DND-41 (cell line): ENCODE data around the gene GRK2.

Source experiments
- EZH2 ChIP-seq: IDR thresholded peaks from 3 replicates; pipeline ENCODE4 v1.6.1; 2012; ENCODE audit warnings: borderline replicate concordance, low read depth, mild to moderate bottlenecking, moderate library complexity, low read length, inconsistent platforms; ENCODE audit not compliant: severe bottlenecking
- TF ChIP-seq, protein P1 (sequence below): IDR thresholded peaks from 2 replicates; pipeline ENCODE4 v1.5.1; 2012; ENCODE audit warnings: borderline replicate concordance, low read length, moderate library complexity, mild to moderate bottlenecking; ENCODE audit not compliant: poor library complexity, severe bottlenecking; ENCODE audit errors: extremely low read depth

DNA sequence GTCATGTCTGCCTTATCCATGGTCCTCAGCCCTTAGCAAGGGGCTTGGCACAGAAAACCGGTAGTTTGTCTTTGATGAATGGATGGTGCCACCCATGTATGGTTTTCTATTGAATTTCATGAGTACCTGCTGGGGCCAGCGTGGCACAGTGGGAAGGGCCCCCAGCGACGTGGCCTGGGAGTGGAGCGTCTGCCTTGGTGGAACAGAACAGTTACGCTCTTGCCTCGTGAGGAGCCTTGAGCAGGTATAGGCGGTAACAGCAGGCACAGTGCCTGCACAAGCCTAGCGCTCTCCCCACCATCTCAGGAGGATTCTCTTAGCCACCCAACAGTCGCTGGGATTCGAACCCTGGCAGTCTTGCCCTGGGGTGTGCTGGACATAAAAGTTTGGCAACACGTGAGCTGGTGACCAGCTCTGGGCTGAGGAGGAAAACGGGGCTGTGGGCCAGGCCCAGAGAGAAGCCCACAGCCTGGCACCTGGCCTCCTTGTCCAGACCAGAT lies 34.0 kb downstream of the GRK2 start:
- TF ChIP-seq, protein P1, sequence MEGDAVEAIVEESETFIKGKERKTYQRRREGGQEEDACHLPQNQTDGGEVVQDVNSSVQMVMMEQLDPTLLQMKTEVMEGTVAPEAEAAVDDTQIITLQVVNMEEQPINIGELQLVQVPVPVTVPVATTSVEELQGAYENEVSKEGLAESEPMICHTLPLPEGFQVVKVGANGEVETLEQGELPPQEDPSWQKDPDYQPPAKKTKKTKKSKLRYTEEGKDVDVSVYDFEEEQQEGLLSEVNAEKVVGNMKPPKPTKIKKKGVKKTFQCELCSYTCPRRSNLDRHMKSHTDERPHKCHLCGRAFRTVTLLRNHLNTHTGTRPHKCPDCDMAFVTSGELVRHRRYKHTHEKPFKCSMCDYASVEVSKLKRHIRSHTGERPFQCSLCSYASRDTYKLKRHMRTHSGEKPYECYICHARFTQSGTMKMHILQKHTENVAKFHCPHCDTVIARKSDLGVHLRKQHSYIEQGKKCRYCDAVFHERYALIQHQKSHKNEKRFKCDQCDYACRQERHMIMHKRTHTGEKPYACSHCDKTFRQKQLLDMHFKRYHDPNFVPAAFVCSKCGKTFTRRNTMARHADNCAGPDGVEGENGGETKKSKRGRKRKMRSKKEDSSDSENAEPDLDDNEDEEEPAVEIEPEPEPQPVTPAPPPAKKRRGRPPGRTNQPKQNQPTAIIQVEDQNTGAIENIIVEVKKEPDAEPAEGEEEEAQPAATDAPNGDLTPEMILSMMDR = no peak
- no peak for TF ChIP-seq EZH2
